GM19395 (cell line): ENCODE data around the gene SSU72.
"Not testable (repeated sequence)": the region's sequence is repeated elsewhere in the genome, so short reads cannot be mapped to it uniquely, and the experiment has no call there.

Experiments
- ATAC-seq: cut with Tn5 transposase; IDR thresholded peaks from one replicate; pipeline ENCODE4 v1.9.1; 2021; ENCODE audit warnings: mild to moderate bottlenecking, moderate library complexity; ENCODE audit not compliant: unreplicated experiment

SSU72 gene

DNA sequence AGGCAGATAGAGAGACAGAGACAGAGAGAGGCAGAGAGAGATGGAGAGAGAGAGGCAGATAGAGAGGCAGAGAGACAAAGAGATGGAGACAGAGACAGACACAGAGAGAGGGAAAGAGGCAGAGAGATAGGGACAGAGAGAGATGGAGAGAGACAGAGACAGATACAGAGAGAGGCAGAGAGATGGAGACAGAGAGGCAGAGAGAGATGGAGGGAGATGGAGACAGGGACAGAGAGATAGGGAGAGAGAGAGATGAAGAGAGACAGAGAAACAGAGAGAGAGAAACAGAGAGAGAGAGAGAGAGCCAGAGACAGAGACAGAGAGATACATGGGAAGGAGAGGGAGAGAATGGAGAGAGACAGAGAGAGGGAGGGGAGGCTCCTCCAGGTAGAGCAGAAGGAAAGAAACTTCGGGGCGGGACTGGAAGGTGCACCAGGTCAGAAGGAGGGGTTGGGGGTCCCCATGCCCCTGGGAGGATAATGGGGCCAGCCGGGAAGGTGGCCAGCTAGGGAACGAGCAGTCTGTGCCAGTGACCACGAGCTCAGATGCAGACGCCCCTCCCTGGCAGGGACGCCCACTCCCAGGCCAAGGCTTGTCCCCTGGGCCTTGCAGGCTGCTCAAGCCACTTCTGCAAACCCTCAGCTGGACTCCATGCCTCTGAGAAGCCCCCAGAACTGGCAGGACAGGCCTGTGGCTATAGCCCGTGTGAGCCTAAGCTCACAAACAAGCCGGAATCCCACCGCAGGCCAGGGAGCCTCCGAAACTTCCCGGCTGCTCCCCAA, 22.0 kb upstream of the SSU72 start:
- no peak for ATAC-seq

DNA sequence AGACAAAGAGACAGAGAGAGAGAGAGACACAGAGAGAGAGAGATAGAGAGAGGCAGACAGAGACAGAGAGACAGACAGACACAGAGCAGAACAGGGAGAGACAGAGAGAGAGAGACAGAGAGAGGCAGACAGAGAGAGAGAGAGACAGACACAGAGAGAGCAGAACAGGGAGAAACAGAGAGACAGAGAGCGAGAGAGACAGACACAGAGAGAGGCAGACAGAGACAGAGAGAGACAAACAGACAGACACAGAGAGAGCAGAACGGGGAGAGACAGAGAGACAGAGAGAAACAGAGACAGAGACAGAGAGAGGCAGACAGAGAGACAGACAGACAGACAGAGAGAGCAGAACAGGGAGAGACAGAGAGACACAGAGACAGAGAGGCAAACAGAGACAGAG, 20.7 kb upstream of the SSU72 start:
- ATAC-seq, result not testable (repeated sequence)

DNA sequence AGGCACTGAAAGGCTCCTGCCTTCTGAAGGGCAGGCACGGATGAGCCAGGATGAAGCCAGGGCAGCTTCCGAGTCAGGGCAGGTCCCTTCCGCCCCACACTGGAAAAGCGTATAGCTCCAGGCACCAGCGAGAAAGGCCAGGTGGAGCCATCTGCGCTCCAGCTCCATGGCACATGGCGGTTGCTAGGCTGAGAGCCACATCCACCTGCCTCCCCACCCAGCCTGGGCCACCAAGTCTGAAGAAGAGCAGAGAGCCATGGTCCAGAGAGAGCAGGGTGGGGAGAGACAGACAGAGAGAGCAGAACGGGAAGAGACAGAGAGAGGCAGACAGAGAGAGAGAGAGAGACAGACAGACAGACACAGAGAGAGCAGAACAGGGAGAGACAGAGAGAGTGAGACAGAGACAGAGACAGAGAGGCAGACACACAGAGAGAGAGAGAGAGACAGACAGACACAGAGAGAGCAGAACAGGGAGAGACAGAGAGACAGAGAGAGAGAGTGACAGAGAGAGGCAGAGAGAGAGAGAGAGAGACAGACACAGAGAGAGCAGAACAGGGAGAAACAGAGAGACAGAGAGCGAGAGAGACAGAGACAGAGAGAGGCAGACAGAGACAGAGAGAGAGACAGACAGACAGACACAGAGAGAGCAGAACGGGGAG, 20.1 kb upstream of the SSU72 start:
- no peak for ATAC-seq

DNA sequence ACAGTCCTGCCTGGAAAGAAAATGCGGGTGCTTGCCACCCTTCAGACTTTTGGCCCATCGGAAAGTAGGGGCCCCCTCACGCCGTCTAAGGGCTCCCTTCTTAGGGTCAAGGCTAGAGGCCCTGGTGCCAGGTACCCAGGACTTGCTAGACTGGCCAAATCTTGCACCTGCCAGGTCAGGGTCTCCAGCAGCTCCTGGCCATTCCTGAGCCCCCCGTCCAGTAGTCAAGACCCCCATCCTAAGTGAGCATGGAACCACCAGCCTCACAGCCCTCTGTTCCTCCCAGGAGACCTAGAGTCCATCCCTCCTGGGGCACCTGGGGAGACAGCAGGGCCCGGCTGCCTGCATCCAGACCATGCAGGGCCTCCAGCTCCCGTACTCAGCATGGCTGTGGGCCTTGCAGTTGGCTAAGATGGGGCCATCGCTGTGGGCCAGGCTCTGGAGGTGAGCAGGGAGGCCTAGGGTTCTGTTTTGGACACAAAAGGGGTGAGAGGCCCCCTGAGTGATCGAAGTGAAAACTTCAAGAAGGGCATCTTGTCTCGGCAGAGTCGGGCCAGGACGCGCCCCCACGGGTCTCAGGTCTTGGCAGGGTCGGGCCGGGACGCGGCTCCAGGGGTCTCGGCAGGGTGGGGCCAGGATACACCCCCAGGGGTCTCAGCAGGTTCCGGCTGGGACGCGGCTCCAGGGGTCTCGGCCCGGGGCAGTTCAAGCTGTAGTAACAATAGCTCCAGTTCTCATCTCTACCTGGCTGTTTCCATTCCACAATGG, 19.4 kb upstream of the SSU72 start:
- no peak for ATAC-seq

DNA sequence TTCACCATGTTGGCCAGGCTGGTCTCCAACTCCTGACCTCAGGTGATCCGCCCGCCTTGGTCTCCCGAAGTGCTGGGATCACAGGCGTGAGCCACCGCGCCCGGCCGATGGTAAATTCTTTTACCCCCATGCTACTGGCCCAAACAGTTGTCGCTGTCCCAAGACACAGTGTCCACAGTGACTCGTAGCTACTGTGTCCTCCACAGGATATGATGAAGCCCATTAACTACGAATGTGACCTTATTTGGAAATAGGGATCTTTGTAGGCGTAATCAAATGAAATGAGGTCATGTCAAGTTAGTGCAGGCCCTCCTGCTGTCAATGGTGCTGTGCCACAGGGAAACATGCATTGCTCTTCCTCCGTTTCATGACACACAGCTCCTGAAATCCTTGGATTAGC, 16.8 kb upstream of the SSU72 start:
- ATAC-seq, result no peak

DNA sequence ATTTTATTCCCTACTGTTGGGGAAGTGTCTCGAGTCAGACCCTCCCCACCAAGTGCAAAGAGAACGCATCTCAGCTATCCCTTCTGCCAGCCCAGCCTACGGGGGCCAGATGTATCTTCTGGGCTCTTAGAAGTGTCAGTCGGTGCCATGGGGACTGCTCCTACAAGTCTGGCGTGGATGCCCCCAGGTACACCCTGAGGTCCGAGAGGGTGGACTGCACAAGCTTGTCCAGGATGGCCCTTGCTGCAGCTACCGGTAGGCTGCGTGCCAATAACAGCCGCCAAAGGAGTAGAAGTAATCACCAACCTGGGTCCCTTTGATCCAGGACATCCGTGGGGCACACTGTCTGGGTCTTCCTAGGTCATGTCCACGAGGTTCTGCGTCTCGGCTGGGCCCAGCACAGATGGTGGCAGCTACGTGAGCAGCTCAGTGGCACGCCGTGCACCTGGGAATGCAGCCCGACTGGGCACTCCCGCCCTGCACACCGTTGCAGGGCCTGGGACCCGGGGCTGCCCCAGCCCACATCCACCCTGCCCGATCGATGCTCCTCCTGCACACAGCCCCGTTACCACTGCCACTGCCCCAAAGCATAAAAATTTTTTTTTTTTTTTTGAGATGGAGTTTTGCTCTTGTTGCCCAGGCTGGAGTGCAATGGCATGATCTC, 8.8 kb upstream of the SSU72 start:
- no peak for ATAC-seq

DNA sequence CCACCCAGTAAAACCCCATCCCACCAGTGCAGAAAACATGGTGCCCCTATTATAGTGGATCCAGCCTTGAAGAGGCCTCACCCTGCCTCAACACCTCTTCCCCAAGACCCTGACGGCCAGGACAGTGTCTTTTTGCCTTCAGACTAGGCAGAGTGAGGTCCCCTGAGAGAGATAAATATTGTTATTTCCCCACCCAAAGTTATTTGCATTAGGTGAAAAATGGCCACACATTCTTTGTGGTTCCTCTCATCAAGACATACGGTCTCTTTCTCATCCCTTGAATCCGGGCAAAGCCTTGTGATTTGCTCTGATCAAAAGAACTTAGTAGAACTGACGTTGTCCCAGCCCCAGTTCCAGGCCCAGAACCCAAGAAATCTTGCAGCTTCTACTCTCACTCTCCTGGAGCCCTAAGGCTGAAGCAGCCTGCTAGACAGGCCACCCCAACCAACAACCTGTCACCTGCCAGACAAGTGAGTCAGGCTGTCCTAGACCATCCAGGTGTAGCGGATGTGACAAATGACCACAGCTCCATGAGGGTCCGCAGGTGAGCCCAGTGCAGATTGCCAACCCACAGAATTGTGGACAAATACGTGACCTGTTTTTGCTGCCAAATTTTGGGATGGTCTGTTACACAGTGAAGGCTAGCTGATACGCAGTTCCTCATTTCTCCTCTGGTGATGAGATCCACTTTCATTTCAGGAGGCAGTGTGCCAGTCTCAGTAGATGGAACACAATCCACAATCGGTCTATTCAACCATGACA, 8.1 kb upstream of the SSU72 start:
- no peak for ATAC-seq

DNA sequence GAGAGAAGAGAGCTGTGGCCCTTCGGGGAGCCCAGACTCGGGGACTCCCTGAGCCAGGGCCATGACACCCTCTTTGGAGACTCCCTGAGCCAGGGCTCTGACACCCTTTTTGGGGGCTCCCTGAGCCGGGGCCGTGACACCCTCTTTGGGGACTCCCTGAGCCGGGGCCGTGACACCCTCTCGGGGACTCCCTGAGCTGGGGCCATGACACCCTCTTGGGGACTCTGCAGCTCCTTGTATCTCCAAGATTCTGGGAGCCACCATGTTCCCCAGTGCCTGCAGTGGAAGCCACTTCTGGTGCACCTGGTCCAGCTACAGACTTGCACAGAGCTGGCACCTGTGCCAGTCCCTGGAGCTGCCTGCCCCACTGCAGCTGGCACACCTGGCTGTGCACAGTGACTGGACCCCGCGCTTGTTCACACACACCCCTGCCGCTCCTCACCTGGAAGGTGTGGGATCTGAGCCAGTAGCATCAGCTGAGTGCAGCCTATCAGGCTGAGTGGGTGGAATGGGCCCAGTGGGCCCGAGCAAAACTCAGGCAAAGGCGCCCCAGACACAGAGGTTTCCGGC, 3.8 kb upstream of the SSU72 start:
- ATAC-seq, result no peak

DNA sequence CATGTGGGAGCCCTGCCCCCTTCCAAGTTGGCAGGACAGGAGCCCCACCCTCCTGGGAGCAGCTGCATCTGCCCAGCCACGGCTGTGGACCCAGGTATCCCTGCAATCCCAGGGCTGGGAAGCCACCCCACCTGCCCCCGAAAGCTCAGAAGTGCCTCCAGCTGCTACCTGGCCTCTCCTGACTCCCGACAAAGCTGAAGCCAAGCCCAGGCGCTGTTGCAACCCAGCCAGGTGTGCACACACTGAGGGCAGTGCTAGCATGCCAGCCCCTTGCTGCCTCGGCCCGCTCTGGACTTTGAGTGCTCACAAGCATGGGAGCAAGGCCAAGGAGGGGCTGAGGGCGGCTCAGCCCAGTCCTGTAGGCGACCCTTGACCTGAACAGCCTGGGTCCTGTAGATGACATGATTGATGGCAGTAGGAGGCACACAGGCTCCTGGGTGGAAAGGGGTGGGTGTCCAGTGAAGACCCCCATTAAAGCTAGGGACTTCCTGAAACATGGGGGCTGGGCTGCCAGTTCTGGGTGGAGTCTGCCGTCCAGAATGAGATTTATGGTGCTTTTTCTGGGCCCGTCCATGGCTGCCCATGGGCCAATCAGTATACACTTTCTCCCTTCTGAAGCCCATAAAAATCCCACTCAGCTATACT, 2.8 kb upstream of the SSU72 start:
- ATAC-seq, result no peak

DNA sequence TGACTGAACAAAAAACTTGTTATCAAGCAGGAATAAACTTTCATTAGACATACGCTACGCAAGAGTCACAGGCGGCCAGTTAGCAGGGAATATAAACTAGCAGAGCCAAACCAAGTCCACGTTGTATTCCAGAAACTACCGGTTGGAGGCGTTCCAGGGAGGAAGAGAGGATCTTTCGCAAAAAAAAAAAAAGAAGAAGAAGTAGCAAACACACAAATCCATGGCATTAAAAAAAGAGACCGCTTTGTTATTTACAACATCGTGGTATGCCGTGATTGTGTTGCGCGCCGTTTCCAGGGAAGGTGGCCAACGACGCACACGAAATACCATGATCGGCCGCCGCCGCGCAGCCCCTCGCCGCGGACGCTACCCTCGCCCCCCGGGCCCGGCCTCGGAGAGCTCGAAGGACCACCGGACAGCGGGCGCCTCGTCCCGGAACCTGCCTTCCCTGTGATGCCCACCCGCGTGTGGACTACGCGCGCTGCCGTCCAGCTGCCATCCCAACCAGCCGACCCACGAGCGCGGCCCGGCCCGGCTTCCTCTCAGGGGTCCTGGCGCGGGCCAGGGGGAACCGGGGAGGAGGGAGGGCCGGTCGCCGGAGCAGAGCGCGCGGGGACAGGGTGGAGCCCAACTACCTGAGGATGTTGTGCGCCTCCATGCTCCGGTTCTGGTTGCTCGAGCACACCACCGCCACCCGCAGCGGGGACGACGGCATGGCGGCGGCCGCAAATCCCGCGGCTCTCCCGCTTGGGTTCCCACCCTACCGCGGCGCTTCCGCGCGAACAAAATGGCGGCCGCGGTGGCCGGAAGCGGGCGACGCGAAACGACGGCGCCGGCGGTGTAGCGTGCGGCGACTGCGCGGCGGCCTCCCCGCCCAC, 581 bp downstream of the SSU72 start:
- peak; percentile 58 for ATAC-seq

DNA sequence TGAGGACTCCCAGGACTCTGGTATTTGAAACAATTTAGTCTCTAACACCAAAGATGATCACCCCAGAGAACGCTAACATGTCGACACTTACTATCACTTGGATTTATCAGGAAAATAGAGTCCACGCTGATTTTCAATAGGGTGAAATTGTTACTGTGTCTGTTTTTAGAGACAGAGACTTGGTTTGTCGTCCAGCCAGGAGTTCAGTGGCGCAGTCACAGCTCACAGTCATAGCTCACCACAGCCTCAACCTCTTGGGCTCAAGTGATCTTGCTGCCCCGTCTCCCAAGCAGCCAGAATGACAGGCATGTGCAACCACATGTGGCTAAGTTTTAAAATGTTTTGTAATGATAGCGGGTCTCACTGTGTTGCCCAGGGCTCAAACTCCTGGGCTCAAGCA, 5.3 kb downstream of the SSU72 start:
- no peak for ATAC-seq

DNA sequence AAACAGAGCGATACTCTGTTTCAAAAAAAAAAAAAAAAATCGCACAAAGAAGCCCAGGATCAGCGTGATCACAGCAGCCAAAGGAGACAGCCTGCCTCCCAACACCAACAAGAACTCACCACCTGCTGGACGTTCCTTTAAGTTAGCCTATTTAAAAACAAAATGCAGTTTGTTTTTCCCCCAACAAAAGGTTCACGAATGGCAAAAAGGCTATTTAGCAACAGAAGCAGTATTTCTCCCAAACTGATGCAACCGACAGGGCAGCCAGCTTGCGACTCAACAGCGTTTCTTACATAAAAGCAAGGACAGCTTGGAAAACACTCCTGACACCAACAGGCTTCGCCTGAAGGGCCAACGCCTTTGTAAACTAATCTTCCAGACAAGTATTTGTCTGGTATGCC, 6.8 kb downstream of the SSU72 start:
- ATAC-seq, result no peak

DNA sequence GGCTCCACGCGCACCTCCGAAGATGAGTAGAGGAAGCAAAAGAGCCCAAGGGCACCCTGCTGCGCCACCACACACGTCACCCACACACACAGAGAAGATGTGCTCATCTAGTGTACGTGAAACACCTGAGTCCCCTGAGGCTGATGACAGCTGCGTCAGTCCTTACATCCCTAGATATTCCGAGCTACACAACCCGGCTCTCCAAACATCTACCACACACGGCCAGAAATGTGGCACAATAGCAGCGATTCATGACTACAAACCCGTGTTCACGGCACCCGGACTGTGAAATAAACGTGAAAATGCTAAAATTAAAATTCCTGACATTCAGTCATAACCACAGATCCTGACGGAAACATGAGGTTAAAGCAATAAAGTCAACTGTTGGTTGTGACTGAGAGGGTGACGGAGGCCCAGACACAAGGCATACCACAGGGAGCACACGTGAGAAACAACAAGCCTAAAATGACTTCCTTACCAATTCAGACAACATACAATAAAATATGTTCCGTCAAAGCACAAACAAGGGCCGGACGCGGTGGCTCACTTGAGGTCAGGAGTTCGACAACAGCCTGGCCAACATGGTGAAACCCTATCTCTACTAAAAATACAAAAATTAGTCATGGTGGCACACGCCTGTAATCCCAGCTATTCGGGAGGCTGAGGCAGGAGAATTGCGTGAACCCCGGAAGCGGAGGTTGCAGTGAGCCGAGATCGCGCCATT, 7.3 kb downstream of the SSU72 start:
- no peak for ATAC-seq

DNA sequence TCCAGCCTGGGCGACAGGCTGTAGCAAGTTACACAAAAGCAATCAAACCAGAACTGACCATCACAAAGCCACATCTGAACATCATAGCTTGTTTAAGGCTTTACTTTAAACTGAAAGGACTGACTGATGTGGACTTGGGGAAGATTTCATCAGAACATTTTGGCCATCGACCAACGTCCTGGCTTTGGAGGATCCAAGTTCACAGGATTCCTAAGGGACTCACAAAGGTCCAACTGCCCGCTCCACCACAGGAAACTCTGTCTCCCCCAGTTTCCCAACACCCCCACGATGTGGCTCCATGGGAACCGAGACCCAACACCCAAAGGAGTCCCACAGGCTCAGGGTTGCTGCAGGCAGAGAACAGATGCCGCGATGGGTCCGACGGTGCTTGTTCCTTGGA, 9.3 kb downstream of the SSU72 start:
- ATAC-seq, result no peak

DNA sequence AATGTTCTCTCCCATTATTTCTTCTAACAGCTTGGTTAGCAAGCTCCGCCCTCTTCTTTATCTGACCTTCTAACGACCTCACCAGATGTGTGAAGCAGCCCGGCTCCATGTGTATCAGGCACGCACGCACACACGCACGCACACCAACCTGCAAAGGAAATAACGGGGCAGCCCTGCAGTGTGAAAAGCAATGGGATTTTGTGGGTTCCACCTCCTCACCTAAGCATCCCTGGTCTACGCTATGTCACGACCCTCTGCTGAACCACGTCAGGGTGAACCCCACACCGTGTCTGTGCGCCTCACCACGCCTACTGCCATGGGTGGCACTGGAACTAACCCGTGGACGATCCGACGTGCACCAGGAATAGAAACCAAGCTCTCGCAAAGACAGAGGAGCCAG, 10.4 kb downstream of the SSU72 start:
- no peak for ATAC-seq

DNA sequence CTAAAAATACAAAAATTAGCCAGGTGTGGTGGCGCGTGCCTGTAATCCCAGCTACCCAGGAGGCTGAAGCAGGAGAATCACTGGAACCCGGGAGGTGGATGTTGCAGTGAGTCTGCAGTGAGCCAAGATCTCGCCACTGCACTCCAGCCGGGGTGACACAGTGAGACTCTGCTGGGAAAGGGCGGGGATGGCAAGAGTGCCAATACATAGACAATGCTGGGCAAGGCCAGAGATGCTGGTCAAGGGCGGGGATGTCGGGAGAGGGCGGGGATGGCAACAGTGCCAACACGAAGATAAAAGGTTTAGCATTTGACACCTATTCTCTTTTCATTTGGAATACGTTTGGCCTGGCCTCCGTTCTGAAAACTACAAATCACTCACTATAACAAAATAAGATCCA, 11.0 kb downstream of the SSU72 start:
- ATAC-seq, result no peak

DNA sequence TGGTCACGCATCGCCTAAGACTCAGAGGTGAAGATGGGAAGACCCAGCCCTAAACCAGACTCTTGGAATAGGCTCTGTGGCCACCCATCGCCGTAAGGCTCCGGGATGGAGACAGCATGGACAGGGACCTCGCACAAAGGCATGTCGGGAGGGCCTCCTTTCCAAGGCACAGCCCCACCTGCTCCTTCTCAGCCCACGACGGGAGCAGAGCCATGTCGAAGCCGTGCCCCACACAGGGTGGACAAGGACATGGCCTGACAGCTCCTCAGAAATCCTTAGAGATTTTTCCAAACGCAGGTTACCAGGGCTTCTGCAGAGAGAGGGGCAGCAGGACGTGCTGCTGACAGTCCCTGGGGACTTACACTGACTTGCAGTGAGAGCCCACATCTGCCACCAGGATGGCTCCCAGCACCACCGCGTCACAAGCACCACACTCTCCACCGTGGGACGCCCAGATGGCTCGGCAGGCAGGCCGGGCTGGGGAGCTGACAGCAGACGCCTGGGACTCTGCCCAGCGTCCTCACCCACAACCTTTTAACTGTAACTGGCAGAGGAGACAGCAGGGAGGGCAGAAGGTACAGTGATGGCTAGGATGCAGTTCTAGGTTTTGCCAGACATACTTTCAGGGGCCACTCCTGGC, 12.0 kb downstream of the SSU72 start:
- ATAC-seq, result no peak
